DND-41 (cell line): ENCODE results near the gene TST.

Source experiments
- ATAC-seq: fragments of 200-7000 bp; cut with Tn5 transposase; 3 replicates; pipeline ENCODE4 v1.9.1; 2021; ENCODE audit warnings: low read depth; ENCODE audit not compliant: insufficient read depth
- DNase-seq: peaks from one replicate; pipeline ENCODE4 v3.0.0-alpha.2; 2020
- H2AFZ ChIP-seq: 2 replicates; pipeline ENCODE4 v1.6.0; 2012; ENCODE audit warnings: low read depth, low read length
- H3K27ac ChIP-seq: 2 replicates; pipeline ENCODE4 v1.5.1; 2012; ENCODE audit warnings: low read length, inconsistent platforms
- H3K27me3 ChIP-seq: fragments of 200-600 bp; sonication (generic); 2 replicates; pipeline ENCODE4 v1.6.0; 2012; ENCODE audit warnings: low read length, mild to moderate bottlenecking, inconsistent platforms; ENCODE audit not compliant: insufficient read depth, poor library complexity
- H3K36me3 ChIP-seq: 2 replicates; pipeline ENCODE4 v1.5.1; 2012; ENCODE audit warnings: low read length, inconsistent platforms; ENCODE audit not compliant: insufficient read depth
- H3K4me1 ChIP-seq: 2 replicates; pipeline ENCODE4 v1.5.1; 2012; ENCODE audit warnings: mild to moderate bottlenecking, low read length; ENCODE audit not compliant: insufficient read depth
- H3K4me2 ChIP-seq: 2 replicates; pipeline ENCODE4 v1.6.0; 2012; ENCODE audit warnings: mild to moderate bottlenecking, moderate library complexity, low read length, inconsistent platforms; ENCODE audit not compliant: insufficient read depth
- H3K4me3 ChIP-seq, 2 experiments: fragments of 200-600 bp in 1 of 2; shearing (Covaris generic) in 1 of 2; 2 replicates each; pipeline ENCODE4 v1.5.1; 2012 to 2016; ENCODE audit warnings: inconsistent platforms in 2 of 2, low read length in 2 of 2, mild to moderate bottlenecking in 2 of 2, low read depth in 1 of 2, moderate library complexity in 1 of 2
- H3K79me2 ChIP-seq: 2 replicates; pipeline ENCODE4 v1.6.0; 2012; ENCODE audit warnings: low read length, inconsistent platforms; ENCODE audit not compliant: insufficient read depth
- H3K9ac ChIP-seq: 2 replicates; pipeline ENCODE4 v1.6.0; 2012; ENCODE audit warnings: low read depth, mild to moderate bottlenecking, inconsistent platforms, low read length, moderate library complexity
- H3K9me3 ChIP-seq: 2 replicates; pipeline ENCODE4 v1.5.1; 2012; ENCODE audit warnings: low read length, moderate library complexity, mild to moderate bottlenecking, inconsistent platforms; ENCODE audit not compliant: insufficient read depth, severe bottlenecking
- H4K20me1 ChIP-seq: 2 replicates; pipeline ENCODE4 v1.6.0; 2012; ENCODE audit warnings: low read length; ENCODE audit not compliant: insufficient read depth
- CTCF ChIP-seq: IDR thresholded peaks from 2 replicates; pipeline ENCODE4 v1.5.1; 2012; ENCODE audit warnings: borderline replicate concordance, low read length, moderate library complexity, mild to moderate bottlenecking; ENCODE audit not compliant: poor library complexity, severe bottlenecking; ENCODE audit errors: extremely low read depth
- EZH2 ChIP-seq: IDR thresholded peaks from 3 replicates; pipeline ENCODE4 v1.6.1; 2012; ENCODE audit warnings: borderline replicate concordance, low read depth, mild to moderate bottlenecking, moderate library complexity, low read length, inconsistent platforms; ENCODE audit not compliant: severe bottlenecking

Gene TST

GRCh38 chr22:37063431-37064420 lies 44.5 kb upstream of the TST start:
- TF ChIP-seq CTCF (no peak), EZH2 (no peak)
- 0 out of 3 replicates have a peak, but pooled peaks have one; percentile 22 for ATAC-seq
- H3K27ac ChIP-seq, result no peak overlapping the region

GRCh38 chr22:37062702-37063381 lies 43.6 kb upstream of the TST start:
- no peaks in the 10 kb centered on the region for H3K79me2 ChIP-seq
- H3K27me3 ChIP-seq, result no peaks in the 10 kb centered on the region
- no peak overlapping the region for H3K4me3 ChIP-seq
- TF ChIP-seq CTCF, result no peak
- no peak for TF ChIP-seq EZH2
- H3K4me2 ChIP-seq, result no peak overlapping the region
- no peak overlapping the region for H2AFZ ChIP-seq
- H3K36me3 ChIP-seq, result peaks cover 24% of the 10 kb centered on the region
- no peak for DNase-seq
- H3K9ac ChIP-seq, result no peak overlapping the region
- H3K27ac ChIP-seq, result no peak overlapping the region
- H3K4me1 ChIP-seq, result no peaks in the 10 kb centered on the region
- H4K20me1 ChIP-seq, result peaks cover 9% of the 10 kb centered on the region; the same call in 1 of the 2 replicates
- no peak for ATAC-seq
- no peaks in the 10 kb centered on the region for H3K9me3 ChIP-seq

More at GRCh38 chr22:37063431-37064420, 44.5 kb upstream of the TST start:
- H3K4me2 ChIP-seq, result no peak overlapping the region
- H4K20me1 ChIP-seq, result peaks cover 7% of the 10 kb centered on the region; the same call in 1 of the 2 replicates
- no peaks in the 10 kb centered on the region for H3K27me3 ChIP-seq
- DNase-seq, result peak; percentile 23
- no peaks in the 10 kb centered on the region for H3K9me3 ChIP-seq
- H3K4me1 ChIP-seq, result no peaks in the 10 kb centered on the region
- no peak overlapping the region for H3K9ac ChIP-seq
- H2AFZ ChIP-seq, result no peak overlapping the region
- peaks cover 15% of the 10 kb centered on the region for H3K36me3 ChIP-seq
- H3K79me2 ChIP-seq, result no peaks in the 10 kb centered on the region
- H3K4me3 ChIP-seq, result no peak overlapping the region

- ATAC-seq (no peak), DNase-seq (no peak)
- TF ChIP-seq CTCF, result no peak
- Histone ChIP-seq H3K36me3 (peaks cover 29% of the 10 kb centered on the region), H3K4me1 (no peaks in the 10 kb centered on the region), H3K9ac (no peak overlapping the region), H3K27ac (no peak overlapping the region), H3K9me3 (no peaks in the 10 kb centered on the region), H2AFZ (no peak overlapping the region), H4K20me1 (peaks cover 12% of the 10 kb centered on the region; the same call in 1 of the 2 replicates), H3K27me3 (no peaks in the 10 kb centered on the region), H3K4me3 (no peak overlapping the region), H3K79me2 (no peaks in the 10 kb centered on the region), H3K4me2 (no peak overlapping the region)
Observed at GRCh38 chr22:37062376-37062675, 43.1 kb upstream of the TST start.
